ENCODE results near the gene TMEM9. TPM values are rescaled to one million over a fixed set of nuclear protein-coding genes. Genes with fewer than 3 reads are reported as not detected.

The TMEM9 gene
- total and polyA plus RNA-seq, 9 of the 15 experiments (the other 6 are each of a cell fraction or from before 2014, with no cell fraction given), result 30.4 to 107 (median 67.6) TPM

GRCh38 chr1:201172326-201172725 is 18.1 kb upstream of the TMEM9 start (continued):
- TF ChIP-seq ZBTB8A (IDR thresholded peaks at IDR 0.05; ENCODE audit: partially characterized antibody) (no peak), ASH1L (IDR thresholded peaks at IDR 0.05; ENCODE audit: borderline replicate concordance, low read depth, partially characterized antibody) (no peak), BRCA1 (IDR thresholded peaks at IDR 0.05) (no peak), BRCA1 (CRISPR knock-in tag; IDR thresholded peaks at IDR 0.05) (no peak), ZNF384 (IDR thresholded peaks at IDR 0.05; ENCODE audit: low read depth, low read length) (no peak), HNRNPL (IDR thresholded peaks at IDR 0.05; ENCODE audit: low read depth, low read length) (no peak), HDGF (IDR thresholded peaks at IDR 0.05) (no peak), MXD1 (CRISPR knock-in tag; IDR thresholded peaks at IDR 0.05; ENCODE audit: borderline replicate concordance, poor library complexity, severe bottlenecking) (no peak), ATF7 (IDR thresholded peaks at IDR 0.05) (no peak), SFPQ (IDR thresholded peaks at IDR 0.05; ENCODE audit: low read depth, low read length) (no peak), THRA (IDR thresholded peaks at IDR 0.05) (no peak), ILF3 (IDR thresholded peaks at IDR 0.05; ENCODE audit: borderline replicate concordance) (no peak), DIDO1 (tag; IDR thresholded peaks at IDR 0.05; ENCODE audit: low read depth) (no peak), ID3 (CRISPR knock-in tag; IDR thresholded peaks at IDR 0.05) (no peak), ID3 (tag; IDR thresholded peaks at IDR 0.05) (no peak)

Data from K562 (cell line).